ENCODE measurements around the gene HBG2.

DNA sequence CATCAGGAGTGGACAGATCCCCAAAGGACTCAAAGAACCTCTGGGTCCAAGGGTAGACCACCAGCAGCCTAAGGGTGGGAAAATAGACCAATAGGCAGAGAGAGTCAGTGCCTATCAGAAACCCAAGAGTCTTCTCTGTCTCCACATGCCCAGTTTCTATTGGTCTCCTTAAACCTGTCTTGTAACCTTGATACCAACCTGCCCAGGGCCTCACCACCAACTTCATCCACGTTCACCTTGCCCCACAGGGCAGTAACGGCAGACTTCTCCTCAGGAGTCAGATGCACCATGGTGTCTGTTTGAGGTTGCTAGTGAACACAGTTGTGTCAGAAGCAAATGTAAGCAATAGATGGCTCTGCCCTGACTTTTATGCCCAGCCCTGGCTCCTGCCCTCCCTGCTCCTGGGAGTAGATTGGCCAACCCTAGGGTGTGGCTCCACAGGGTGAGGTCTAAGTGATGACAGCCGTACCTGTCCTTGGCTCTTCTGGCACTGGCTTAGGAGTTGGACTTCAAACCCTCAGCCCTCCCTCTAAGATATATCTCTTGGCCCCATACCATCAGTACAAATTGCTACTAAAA lies 27.8 kb downstream of the HBG2 start, which contains the start of gene HBB:
- TF ChIP-seq CTCF (IDR thresholded peaks at IDR 0.05; ENCODE audit: insufficient read depth, low read length): no peak
- TF ChIP-seq POLR2AphosphoS5 (IDR thresholded peaks at IDR 0.05; ENCODE audit: low read depth): no peak
- TF ChIP-seq, protein P1, sequence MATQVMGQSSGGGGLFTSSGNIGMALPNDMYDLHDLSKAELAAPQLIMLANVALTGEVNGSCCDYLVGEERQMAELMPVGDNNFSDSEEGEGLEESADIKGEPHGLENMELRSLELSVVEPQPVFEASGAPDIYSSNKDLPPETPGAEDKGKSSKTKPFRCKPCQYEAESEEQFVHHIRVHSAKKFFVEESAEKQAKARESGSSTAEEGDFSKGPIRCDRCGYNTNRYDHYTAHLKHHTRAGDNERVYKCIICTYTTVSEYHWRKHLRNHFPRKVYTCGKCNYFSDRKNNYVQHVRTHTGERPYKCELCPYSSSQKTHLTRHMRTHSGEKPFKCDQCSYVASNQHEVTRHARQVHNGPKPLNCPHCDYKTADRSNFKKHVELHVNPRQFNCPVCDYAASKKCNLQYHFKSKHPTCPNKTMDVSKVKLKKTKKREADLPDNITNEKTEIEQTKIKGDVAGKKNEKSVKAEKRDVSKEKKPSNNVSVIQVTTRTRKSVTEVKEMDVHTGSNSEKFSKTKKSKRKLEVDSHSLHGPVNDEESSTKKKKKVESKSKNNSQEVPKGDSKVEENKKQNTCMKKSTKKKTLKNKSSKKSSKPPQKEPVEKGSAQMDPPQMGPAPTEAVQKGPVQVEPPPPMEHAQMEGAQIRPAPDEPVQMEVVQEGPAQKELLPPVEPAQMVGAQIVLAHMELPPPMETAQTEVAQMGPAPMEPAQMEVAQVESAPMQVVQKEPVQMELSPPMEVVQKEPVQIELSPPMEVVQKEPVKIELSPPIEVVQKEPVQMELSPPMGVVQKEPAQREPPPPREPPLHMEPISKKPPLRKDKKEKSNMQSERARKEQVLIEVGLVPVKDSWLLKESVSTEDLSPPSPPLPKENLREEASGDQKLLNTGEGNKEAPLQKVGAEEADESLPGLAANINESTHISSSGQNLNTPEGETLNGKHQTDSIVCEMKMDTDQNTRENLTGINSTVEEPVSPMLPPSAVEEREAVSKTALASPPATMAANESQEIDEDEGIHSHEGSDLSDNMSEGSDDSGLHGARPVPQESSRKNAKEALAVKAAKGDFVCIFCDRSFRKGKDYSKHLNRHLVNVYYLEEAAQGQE (IDR thresholded peaks at IDR 0.05; ENCODE audit: insufficient replicate concordance, low read depth): no peak
- TF ChIP-seq GABPA (IDR thresholded peaks at IDR 0.05; ENCODE audit: low read depth): no peak
